ENCODE results near the gene SEC14L1. TPM values are rescaled to one million over a fixed set of nuclear protein-coding genes. Genes with fewer than 3 reads are reported as not detected.

Gene SEC14L1
- total RNA-seq, 1 donor from 2014 or later = 81.9 TPM

DNA sequence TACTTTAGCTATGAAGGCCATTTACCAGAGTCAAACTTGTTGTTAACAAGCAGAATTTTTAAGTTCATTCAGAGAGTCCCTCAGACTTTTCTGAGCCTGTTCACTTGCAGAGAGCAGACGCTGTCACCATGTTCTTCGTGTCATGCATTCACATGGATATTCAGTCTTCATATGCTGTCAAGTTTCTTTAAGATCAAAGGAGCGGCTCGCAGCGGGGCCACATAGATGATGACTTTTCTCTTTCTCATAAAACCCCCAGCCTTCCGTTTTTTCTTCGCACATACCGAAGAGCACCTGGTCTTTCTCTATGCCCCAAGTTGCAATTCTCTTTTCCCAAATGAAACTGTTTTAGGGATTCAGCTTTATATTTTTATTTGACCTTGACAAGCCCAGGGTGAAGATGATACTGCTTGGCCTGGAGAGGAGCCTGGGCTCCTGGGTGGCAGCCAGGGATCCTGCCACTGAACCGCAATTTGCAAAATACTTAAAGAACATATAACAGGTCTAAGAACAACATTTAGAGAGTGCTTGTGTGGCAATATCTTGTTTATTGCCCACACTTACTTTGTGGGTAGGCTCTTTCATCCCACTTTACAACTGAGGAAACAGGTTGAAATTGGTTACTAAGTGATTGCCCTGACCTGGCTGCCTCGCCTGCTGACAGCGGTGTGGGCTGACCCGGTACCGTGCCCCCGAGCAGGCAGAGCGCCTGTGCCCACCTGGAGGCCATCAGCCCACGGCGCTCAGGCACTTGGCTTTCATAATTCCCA, 22.9 kb downstream of the SEC14L1 start:
- DNase-seq (ENCODE audit: low spot score) = no peak
- intact Hi-C loops (cut with micrococcal nuclease) = no loop called here
- no peaks in the 10 kb centered on the region for H3K27me3 Mint-ChIP-seq (ENCODE audit: insufficient read depth)
- H3K27ac Mint-ChIP-seq = peak overlapping the region; percentile 3
- H3K4me3 Mint-ChIP-seq = no peak overlapping the region
- H3K4me1 Mint-ChIP-seq (ENCODE audit: low read depth) = peaks cover 48% of the 10 kb centered on the region
- H3K36me3 Mint-ChIP-seq (ENCODE audit: low read depth) = peaks cover 39% of the 10 kb centered on the region
- peaks cover 17% of the 10 kb centered on the region for H3K9me3 Mint-ChIP-seq

DNA sequence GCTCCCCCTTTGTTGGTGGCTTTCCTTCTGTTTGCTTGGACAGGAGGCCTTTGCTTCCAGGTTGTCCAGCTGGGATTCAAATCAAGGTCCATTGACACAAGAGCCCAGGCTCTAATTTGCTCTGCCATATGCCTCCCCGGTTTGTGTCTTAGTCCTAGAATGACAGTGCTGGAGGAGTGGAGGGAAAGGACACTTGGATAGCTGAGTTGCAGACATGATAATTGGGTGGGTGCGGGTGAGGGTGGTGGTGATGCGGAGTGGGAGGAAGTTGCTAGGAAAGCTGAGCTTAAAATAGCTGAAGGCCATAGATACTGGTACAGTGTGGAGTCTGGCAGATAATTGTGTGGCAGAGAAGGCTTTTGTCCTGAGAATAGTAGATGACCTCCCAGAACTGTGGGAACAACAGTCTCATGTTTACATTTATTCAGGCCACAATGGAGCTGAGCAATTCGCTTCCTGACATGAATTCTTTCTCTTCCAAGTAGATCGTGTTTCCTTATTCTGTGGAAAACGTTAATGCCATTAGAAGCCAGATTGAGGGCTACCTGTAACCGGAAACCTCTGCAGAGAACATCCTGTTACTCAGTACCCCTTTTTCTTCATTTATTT, 23.8 kb downstream of the SEC14L1 start:
- Mint-ChIP-seq H3K4me3 (no peak overlapping the region), H3K36me3 (ENCODE audit: low read depth) (peaks cover 45% of the 10 kb centered on the region), H3K27me3 (ENCODE audit: insufficient read depth) (no peaks in the 10 kb centered on the region), H3K4me1 (ENCODE audit: low read depth) (peaks cover 48% of the 10 kb centered on the region), H3K9me3 (peaks cover 26% of the 10 kb centered on the region), H3K27ac (peak overlapping the region; percentile 67)
- intact Hi-C loops (cut with micrococcal nuclease) = no loop called here
- DNase-seq (ENCODE audit: low spot score) = no peak

DNA sequence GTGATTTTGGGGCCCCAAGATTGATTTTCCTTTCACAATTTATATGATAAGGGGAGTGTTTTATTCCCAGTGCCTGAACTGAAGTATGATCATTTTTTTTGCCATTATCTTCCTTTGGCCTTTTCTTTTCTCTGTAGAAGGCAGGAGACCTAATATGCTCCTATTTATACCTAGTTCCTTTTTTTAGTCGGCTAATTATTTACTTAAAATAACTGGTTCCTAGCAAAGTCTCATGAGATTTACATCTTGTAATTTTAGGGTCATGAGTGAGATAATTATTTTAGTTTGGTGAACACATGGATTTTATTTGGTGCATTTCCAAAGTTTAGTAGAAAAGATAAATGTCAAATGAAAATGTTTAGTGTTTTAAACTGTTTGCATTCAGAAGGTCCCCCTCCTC, 24.8 kb downstream of the SEC14L1 start:
- Mint-ChIP-seq H3K27me3 (ENCODE audit: insufficient read depth) (no peaks in the 10 kb centered on the region), H3K4me1 (ENCODE audit: low read depth) (peaks cover 40% of the 10 kb centered on the region), H3K27ac (no peak overlapping the region), H3K9me3 (peaks cover 36% of the 10 kb centered on the region), H3K36me3 (ENCODE audit: low read depth) (peaks cover 54% of the 10 kb centered on the region), H3K4me3 (no peak overlapping the region)
- intact Hi-C loops (cut with micrococcal nuclease) = no loop called here
- no peak for DNase-seq (ENCODE audit: low spot score)

DNA sequence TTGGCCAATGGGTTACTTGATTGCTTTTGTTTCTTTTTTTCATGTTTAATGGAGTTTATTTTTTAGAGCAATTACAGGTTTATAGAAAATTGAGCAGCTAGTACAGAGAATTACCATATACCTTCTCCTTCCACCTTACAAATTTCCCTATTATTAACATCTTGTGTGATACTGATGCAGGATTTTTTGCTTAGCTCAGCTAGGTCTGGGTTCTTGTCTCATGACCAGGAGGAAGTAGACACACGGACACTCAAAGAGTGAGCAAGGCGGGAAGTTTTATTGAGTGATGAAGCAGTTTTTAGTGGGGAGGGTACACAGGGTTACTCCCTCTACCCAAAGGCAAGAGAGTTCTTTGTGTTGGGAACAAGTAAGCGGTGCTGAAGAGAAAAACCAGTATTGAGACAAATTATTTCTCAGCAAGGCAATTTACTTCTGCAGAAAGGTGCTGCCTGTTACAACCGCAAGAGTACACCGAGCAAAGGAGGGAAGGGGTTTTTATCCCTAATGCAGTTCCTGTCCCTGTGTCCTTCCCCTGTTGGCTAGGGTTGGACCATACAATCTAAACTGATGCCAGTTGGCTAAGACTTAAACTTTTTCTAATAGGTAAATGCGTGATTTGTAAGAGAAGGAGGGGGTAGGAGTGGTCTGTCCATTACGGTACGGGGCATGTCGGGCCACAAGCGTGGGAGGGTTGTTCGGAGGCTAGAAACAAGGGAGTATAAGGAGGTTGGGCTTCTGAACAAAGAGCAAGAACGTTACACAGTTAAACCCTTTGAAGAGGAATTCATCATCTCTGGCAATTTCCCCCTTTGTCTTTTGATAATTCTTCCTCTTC, 26.9 kb downstream of the SEC14L1 start:
- no peak overlapping the region for H3K27ac Mint-ChIP-seq
- DNase-seq (ENCODE audit: low spot score) = no peak
- H3K4me1 Mint-ChIP-seq (ENCODE audit: low read depth) = peaks cover 23% of the 10 kb centered on the region
- no peak overlapping the region for H3K4me3 Mint-ChIP-seq
- peaks cover 67% of the 10 kb centered on the region for H3K36me3 Mint-ChIP-seq (ENCODE audit: low read depth)
- no peaks in the 10 kb centered on the region for H3K27me3 Mint-ChIP-seq (ENCODE audit: insufficient read depth)
- peaks cover 54% of the 10 kb centered on the region for H3K9me3 Mint-ChIP-seq
- intact Hi-C loops (cut with micrococcal nuclease) = no loop called here

DNA sequence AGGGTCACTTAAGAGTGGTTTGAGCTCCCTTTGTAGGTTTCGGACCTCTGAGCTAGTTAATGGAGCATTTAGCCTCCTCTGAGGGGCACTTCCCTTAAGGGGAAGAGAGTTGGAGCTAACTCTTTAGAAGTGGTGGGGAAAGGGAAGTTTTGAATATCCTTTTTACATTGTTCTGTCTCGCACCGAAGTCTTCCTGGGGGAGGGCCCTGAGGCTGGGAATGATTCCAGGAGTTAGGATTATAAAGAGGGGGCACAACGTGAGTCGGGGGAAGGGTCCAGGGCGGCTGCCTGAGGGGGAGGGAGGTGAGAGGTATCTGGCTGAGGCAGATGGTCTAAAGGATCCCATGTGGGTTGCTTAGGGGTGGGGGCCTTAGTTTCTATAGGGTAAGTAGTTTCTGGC, 32.3 kb downstream of the SEC14L1 start:
- peaks cover 3% of the 10 kb centered on the region for H3K4me1 Mint-ChIP-seq (ENCODE audit: low read depth)
- H3K9me3 Mint-ChIP-seq = peaks cover 72% of the 10 kb centered on the region
- intact Hi-C loops (cut with micrococcal nuclease) = no loop called here
- no peak overlapping the region for H3K4me3 Mint-ChIP-seq
- H3K27ac Mint-ChIP-seq = no peak overlapping the region
- DNase-seq (ENCODE audit: low spot score) = no peak
- H3K27me3 Mint-ChIP-seq (ENCODE audit: insufficient read depth) = no peaks in the 10 kb centered on the region
- peaks cover 64% of the 10 kb centered on the region for H3K36me3 Mint-ChIP-seq (ENCODE audit: low read depth)

DNA sequence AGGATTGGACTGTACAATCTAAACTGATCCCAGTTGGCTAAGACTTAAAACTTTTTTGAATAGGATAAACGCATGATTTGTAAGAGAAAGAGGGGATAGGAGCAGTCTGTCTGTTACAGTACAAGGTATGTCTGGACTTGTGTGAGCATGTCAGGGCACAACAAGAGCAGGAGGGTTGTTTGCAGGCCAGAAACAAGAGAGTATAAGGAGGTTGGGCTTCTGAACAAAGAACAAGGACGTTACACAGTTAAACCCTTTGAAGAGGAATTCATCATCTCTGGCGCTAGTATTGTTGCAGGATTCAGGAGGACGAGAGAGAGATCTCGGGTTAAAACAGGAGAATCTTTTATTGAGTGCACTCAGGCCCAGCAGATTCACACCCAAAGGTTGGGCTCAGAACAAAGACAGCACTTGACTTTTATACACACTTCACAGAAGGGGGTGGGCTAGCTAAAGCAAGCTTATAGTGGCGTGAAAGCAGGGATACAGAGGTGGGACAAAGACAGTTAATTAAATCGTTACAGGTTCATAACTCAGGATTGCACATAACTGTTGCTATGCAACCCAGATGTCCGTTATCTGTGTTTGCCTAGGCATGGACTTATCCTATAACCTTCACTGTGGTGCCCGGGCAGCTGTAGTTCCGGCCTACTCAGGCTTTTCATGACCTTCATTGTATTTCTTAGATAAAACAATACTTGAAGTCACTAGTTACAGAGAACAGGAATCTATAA, 34.3 kb downstream of the SEC14L1 start:
- Mint-ChIP-seq H3K27me3 (ENCODE audit: insufficient read depth) (no peaks in the 10 kb centered on the region), H3K4me3 (no peak overlapping the region), H3K27ac (peak overlapping the region; percentile 20), H3K36me3 (ENCODE audit: low read depth) (peaks cover 48% of the 10 kb centered on the region), H3K9me3 (peaks cover 52% of the 10 kb centered on the region), H3K4me1 (ENCODE audit: low read depth) (peaks cover 15% of the 10 kb centered on the region)
- no peak for DNase-seq (ENCODE audit: low spot score)
- intact Hi-C loops (cut with micrococcal nuclease) = no loop called here

DNA sequence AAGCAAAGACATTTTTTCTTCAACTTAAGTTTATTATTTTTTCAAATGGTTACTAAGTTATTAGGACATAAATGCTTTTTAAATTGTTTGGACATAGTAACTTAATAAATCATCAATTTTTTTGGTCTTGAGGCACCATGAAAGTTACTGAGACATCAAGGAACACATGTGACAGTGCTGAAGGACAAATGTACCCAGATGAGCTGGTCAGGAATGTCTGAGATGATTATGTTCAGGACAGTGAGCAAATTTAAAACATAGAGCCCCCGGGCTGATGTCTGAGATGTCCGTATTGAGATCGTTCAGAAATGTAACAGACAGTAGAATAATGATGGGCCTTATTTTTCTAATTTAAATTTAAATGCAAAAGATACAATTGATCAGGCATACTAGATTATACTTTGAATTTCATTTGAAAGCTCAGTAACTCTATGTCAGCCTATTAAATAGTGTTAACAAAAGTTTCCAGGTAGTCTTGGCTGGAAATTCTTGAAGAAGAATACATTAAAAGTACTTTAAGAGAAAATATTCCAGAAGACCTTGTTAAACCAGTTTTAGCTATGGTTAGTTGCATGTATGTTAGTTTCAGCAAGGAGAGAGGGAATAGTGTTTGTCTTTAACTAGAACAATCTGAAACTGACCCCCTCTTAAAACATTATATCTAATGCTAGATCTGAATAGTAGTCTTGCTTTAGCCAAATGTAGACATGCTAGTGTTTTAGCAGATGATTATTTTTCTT, 36.4 kb downstream of the SEC14L1 start:
- no peaks in the 10 kb centered on the region for H3K27me3 Mint-ChIP-seq (ENCODE audit: insufficient read depth)
- H3K4me1 Mint-ChIP-seq (ENCODE audit: low read depth) = peaks cover 15% of the 10 kb centered on the region
- peaks cover 34% of the 10 kb centered on the region for H3K9me3 Mint-ChIP-seq
- peaks cover 48% of the 10 kb centered on the region for H3K36me3 Mint-ChIP-seq (ENCODE audit: low read depth)
- no peak overlapping the region for H3K4me3 Mint-ChIP-seq
- DNase-seq (ENCODE audit: low spot score) = no peak
- intact Hi-C loops (cut with micrococcal nuclease) = no loop called here
- no peak overlapping the region for H3K27ac Mint-ChIP-seq

DNA sequence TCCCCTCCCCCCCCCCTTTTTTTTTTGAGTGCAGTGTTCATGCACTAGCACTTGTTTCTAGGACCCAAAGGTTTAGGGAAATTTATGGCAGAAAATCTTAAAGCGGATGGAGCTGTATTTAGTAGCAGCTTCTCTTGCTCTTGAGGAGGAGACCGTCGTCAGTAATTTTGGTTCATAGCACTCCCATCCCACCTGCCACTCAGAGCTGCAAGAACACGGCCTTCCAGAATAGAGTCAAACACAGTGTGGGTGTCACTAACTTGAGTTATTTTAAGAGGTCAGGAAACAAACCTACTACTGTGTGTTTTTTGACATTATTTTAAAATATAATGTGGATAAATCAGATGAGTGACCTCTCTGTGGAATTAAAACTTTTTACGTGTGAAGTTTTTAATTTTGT, 37.3 kb downstream of the SEC14L1 start:
- Mint-ChIP-seq H3K27ac (no peak overlapping the region), H3K4me1 (ENCODE audit: low read depth) (peaks cover 15% of the 10 kb centered on the region), H3K9me3 (peaks cover 25% of the 10 kb centered on the region), H3K4me3 (no peak overlapping the region), H3K27me3 (ENCODE audit: insufficient read depth) (no peaks in the 10 kb centered on the region), H3K36me3 (ENCODE audit: low read depth) (peaks cover 42% of the 10 kb centered on the region)
- intact Hi-C loops (cut with micrococcal nuclease) = no loop called here
- DNase-seq (ENCODE audit: low spot score) = no peak

DNA sequence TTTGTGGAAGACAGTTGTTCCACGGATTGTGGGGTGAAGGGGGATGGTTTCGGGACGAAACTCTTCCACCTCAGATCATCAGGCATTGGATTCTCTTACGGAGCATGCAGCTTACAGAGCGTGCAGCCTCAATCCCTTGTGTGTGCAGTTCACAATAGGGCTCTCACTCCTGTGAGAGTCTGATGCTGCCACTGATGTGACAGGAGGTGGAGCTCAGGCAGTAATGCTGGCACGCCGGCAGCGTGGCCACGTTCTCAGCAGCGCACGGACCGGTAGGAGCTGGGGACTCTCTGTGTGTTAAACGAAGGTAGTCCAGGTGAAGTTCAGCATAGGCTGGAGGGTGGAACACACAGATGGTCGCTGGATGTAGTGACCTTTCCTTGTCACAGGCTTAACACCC, 37.8 kb downstream of the SEC14L1 start:
- no peak for DNase-seq (ENCODE audit: low spot score)
- intact Hi-C loops (cut with micrococcal nuclease) = no loop called here
- Mint-ChIP-seq H3K27me3 (ENCODE audit: insufficient read depth) (no peaks in the 10 kb centered on the region), H3K27ac (no peak overlapping the region), H3K4me3 (no peak overlapping the region), H3K4me1 (ENCODE audit: low read depth) (peaks cover 15% of the 10 kb centered on the region), H3K36me3 (ENCODE audit: low read depth) (peaks cover 37% of the 10 kb centered on the region), H3K9me3 (peaks cover 20% of the 10 kb centered on the region)

DNA sequence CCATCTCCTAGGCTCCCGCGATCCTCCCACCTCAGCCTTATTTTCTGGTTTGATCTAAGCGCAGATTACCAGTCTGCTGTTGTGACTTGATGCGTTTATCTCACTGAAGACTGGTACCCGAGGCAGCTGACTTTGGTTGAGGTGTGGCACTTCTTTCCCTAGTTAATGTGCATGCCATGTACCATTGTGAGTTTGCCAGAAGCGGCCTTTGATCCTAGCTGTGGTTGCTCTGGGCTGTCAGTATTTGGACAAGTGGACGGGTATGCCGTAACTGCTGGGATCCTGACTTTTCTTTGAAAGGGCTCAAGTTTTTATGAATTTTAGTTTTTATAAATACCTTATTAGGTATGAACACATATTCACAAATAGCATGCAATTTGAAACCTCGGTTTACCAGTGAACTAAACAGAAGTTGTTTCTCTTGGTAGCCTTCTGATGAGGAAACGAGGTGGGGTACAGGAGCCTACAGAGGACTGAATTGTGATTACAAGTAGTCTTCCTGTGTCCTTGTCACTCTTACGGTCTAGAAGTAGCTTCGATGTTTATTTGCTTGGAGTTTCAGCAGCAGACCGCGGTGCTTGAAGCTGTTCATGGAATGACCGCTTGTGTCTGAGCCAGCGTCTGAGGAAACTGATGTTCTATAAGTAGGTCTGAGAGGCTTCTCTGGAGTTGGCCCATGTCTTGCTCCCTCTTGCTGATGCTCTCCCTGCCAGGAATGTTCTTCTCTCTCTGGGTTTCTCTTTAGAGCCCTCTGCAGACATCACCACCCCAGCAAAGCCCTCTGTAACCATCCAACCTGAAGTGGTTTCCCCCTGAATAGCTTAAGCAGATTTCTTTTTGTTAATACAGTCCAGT, 40.0 kb downstream of the SEC14L1 start:
- peaks cover 2% of the 10 kb centered on the region for H3K9me3 Mint-ChIP-seq
- DNase-seq (ENCODE audit: low spot score) = no peak
- H3K4me3 Mint-ChIP-seq = no peak overlapping the region
- peak overlapping the region; percentile 64 for H3K27ac Mint-ChIP-seq
- intact Hi-C loops (cut with micrococcal nuclease) = no loop called here
- peaks cover 15% of the 10 kb centered on the region for H3K4me1 Mint-ChIP-seq (ENCODE audit: low read depth)
- H3K36me3 Mint-ChIP-seq (ENCODE audit: low read depth) = peaks cover 21% of the 10 kb centered on the region
- no peaks in the 10 kb centered on the region for H3K27me3 Mint-ChIP-seq (ENCODE audit: insufficient read depth)

DNA sequence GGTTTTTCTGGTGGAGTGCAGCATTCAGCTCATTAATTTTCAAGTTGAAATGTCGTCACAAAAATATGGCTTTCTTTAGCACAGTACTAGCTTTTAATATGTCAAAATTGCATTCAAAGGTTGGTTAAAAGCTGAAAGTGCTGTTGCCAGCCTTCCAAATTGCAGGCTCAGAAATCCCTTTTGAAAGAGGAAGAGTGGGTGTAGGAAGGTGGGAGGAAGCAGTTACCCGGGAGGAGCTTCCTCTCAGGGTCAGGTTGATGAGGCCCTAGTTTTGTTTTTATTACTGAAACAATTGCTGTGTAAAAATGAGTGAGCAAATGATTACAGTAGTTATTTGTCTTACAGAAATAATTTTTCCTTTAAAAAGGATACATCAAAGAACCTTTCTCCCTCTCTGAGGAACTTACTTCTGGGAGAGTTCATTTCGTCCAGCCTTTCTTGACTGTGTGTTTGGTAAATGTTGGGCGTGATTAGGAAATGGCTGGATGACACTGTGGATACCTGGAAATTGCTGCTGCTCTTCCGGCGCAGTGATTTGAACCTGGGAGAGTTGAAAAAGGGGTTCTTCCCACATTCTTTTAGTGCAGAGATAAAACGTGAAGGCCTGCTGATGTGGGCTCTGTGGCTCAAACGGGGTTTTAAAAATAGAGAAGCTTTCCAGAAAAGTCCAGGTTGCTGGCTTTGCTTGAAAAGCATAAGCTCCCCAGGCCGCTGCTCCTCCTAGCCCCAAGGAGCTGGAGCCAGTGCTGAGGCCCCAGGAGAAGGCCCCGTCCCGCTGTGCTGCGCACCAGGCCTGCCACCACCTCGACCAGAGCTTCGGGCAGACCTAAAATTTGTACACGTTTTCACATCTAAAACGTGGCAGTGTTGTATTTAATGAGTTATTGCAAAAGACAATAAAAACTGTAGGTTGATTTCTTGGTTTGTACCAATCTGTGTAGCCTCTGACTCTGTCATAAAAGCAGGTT, 41.7 kb downstream of the SEC14L1 start:
- Mint-ChIP-seq H3K27ac (peak overlapping the region; percentile 89), H3K4me1 (ENCODE audit: low read depth) (peaks cover 15% of the 10 kb centered on the region), H3K4me3 (peak overlapping the region; percentile 67), H3K27me3 (ENCODE audit: insufficient read depth) (no peaks in the 10 kb centered on the region), H3K36me3 (ENCODE audit: low read depth) (peaks cover 18% of the 10 kb centered on the region), H3K9me3 (no peaks in the 10 kb centered on the region)
- intact Hi-C loops (cut with micrococcal nuclease) = no loop called here
- no peak for DNase-seq (ENCODE audit: low spot score)
